Progenitor cell of endocrine pancreas (in vitro differentiated cells): ENCODE measurements around the gene RXRB. TPM values are rescaled to one million over a fixed set of nuclear protein-coding genes. Genes with fewer than 3 reads are reported as not detected.
A peak's percentile ranks its signal among the peaks of the same experiment; 100 is the strongest.

ENCODE experiments used
- DNase-seq: peaks from one replicate; pipeline ENCODE4 v3.0.0; 2021; ENCODE audit warnings: low spot score; ENCODE audit not compliant: unreplicated experiment
- H3K27ac Mint-ChIP-seq: 2 replicates; pipeline ENCODE4 v1.8.0; 2021; ENCODE audit warnings: mild to moderate bottlenecking, moderate library complexity, mixed read lengths
- H3K27me3 Mint-ChIP-seq: 2 replicates; pipeline ENCODE4 v1.8.0; 2021; ENCODE audit warnings: mixed read lengths
- H3K36me3 Mint-ChIP-seq: 2 replicates; pipeline ENCODE4 v1.8.0; 2022; ENCODE audit warnings: mixed read lengths; ENCODE audit not compliant: insufficient read depth
- H3K4me1 Mint-ChIP-seq: 2 replicates; pipeline ENCODE4 v1.8.0; 2021; ENCODE audit warnings: low read depth, mixed read lengths
- H3K4me3 Mint-ChIP-seq: 2 replicates; pipeline ENCODE4 v1.8.0; 2021; ENCODE audit warnings: low read depth, mild to moderate bottlenecking, moderate library complexity, mixed read lengths
- H3K9me3 Mint-ChIP-seq: 2 replicates; pipeline ENCODE4 v1.8.0; 2021; ENCODE audit warnings: low read depth, mixed read lengths
- total RNA-seq: library from RNA; stranded (reverse); gene quantifications from 2 replicates; pipeline ENCODE4 v1.2.1, GENCODE V29; 2021
- TF ChIP-seq, protein P1 (sequence below): fragments of 200-600 bp; sonication (generic); IDR thresholded peaks from one replicate; pipeline ENCODE4 v1.5.0; 2021; ENCODE audit warnings: antibody characterized with exemption, mild to moderate bottlenecking; ENCODE audit not compliant: unreplicated experiment

RXRB gene
- total RNA-seq, 1 donor from 2014 or later, result 47.1 TPM

DNA sequence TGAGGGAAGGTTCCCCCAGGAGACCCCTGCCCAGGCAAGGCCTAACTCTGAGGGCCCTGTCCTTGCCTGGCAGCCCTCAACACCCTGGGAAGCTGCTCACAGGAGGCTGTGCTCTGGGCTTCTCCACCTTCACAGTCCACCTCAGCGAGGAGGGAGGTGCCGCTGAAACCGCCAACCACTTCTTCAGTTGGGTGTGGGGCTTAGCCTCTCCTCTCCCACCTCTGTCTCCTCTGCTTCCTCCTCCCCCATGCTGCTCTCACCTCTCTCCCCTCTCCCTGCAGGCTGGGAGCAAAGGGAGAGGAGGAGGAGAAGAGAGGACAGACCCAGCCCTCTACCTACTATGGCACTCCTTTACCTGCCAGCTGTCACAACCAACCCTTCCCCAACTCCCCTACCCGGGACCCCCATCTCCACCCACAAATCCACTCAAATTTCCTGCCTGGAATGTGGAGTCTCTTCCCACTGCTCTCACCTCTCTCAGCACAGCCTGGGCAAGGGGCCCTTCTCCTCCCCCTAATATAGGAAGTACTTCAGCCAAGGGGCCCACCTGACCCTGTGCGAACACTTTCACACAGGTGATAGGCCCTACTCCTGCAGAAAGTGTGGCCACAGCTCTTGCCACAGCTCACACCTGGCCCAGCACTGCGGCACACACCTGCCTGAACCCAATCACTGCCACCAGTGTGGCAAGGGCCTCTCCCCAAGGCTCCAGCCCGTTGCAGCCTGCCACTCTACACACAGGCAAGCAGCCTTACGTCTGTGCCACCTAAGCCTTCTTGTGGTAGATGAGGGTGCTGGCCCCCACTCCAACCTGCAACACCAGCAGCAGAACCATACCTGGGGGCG, 15.0 kb upstream of the RXRB start:
- H3K27me3 Mint-ChIP-seq, result peaks cover 65% of the 10 kb centered on the region
- TF ChIP-seq, protein P1, sequence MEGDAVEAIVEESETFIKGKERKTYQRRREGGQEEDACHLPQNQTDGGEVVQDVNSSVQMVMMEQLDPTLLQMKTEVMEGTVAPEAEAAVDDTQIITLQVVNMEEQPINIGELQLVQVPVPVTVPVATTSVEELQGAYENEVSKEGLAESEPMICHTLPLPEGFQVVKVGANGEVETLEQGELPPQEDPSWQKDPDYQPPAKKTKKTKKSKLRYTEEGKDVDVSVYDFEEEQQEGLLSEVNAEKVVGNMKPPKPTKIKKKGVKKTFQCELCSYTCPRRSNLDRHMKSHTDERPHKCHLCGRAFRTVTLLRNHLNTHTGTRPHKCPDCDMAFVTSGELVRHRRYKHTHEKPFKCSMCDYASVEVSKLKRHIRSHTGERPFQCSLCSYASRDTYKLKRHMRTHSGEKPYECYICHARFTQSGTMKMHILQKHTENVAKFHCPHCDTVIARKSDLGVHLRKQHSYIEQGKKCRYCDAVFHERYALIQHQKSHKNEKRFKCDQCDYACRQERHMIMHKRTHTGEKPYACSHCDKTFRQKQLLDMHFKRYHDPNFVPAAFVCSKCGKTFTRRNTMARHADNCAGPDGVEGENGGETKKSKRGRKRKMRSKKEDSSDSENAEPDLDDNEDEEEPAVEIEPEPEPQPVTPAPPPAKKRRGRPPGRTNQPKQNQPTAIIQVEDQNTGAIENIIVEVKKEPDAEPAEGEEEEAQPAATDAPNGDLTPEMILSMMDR, result no peak

DNA sequence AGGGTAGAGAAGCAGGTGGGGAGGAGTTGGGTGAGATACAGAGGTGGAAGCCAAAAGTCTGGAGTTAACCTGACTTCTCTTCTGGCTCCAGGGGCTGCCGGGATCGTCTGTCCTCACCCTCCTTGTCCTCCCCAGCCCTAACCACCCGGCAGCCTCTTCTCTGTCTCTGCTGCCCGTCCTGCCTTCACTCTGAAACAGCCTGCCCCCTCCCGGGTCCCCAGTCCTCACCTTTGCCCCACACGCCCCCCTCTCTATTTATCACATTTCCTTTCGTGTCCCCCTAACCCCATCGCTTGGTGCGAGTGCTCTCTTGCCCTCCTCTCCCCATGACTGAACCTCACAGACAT, 13.5 kb upstream of the RXRB start:
- peaks cover 11% of the 10 kb centered on the region for H3K36me3 Mint-ChIP-seq
- H3K27me3 Mint-ChIP-seq, result peaks cover 62% of the 10 kb centered on the region

More for the DNA sequence above, 15.0 kb upstream of the RXRB start:
- no peak overlapping the region for H3K4me3 Mint-ChIP-seq
- DNase-seq, result no peak
- peaks cover 16% of the 10 kb centered on the region for H3K4me1 Mint-ChIP-seq
- no peak overlapping the region for H3K27ac Mint-ChIP-seq
- H3K36me3 Mint-ChIP-seq, result peaks cover 6% of the 10 kb centered on the region
- no peaks in the 10 kb centered on the region for H3K9me3 Mint-ChIP-seq

DNA sequence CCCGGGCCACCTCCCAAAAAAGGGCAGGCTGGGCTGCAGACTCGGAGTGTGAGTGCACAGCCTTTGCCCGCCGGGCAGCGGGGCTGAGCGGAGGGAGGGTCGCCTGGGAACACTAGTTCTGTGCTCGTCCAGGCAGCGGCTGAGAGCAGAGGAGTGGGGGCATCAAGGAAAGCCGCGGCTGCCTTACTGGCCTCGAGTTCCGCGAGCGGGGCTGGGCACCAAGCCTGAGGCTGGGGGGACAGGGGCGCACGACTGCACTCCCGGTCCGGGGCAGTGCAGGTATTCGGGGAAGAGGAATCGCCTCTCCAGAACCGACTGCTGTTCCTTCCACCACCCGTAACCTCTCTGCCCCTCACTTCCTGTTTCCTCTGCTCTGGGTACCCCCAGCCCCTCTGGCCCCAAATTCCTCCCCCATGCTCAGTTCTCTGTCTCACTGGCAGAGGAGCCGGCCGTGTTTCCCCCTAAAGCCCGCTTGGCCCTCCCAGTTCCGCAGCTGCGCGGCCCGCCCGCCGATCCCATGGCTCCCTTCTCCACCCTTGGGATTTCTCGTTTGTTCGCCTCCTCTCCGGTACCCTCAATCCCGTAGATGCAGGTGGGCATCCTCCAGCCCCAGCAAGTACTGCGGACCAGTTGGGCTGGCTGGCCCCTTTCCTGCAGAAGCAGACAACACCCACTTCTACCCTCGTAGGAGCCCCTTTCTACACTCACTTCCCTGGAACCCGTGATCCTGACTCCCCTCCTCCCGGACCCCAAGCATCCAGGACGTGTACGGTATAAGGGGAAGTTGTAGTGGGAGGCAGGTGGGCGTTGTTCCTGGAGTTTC, 12.9 kb upstream of the RXRB start:
- no peak for DNase-seq
- Mint-ChIP-seq H3K9me3 (no peaks in the 10 kb centered on the region), H3K4me1 (peaks cover 20% of the 10 kb centered on the region), H3K27ac (peak overlapping the region; percentile 47), H3K27me3 (peaks cover 59% of the 10 kb centered on the region), H3K4me3 (peak overlapping the region; percentile 75), H3K36me3 (peaks cover 11% of the 10 kb centered on the region)
- TF ChIP-seq, protein P1, result no peak

More for the DNA sequence above, 13.5 kb upstream of the RXRB start:
- Mint-ChIP-seq H3K4me3 (peak overlapping the region; percentile 75), H3K9me3 (no peaks in the 10 kb centered on the region), H3K27ac (no peak overlapping the region), H3K4me1 (peaks cover 17% of the 10 kb centered on the region)
- TF ChIP-seq, protein P1, result no peak
- DNase-seq, result no peak

DNA sequence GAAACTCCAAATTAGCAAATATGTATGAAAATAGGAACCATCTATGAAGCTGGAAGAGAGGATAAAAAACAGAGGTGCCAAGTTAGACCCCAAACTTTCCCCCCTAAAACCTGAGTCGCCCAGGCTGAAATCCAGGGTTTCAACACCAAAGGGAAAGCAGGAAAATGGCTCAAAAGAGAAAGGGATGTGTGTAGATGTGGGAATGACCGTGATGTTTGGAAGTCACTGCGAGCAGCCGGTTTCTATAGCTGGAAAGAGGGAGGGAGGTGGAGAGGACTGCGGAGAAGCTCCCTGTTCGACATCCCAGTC, 12.3 kb upstream of the RXRB start:
- H3K4me1 Mint-ChIP-seq, result peaks cover 20% of the 10 kb centered on the region
- DNase-seq, result no peak
- no peaks in the 10 kb centered on the region for H3K9me3 Mint-ChIP-seq
- H3K4me3 Mint-ChIP-seq, result peak overlapping the region; percentile 75
- H3K36me3 Mint-ChIP-seq, result peaks cover 11% of the 10 kb centered on the region
- peak overlapping the region; percentile 47 for H3K27ac Mint-ChIP-seq
- TF ChIP-seq, protein P1, result no peak
- H3K27me3 Mint-ChIP-seq, result peaks cover 53% of the 10 kb centered on the region

DNA sequence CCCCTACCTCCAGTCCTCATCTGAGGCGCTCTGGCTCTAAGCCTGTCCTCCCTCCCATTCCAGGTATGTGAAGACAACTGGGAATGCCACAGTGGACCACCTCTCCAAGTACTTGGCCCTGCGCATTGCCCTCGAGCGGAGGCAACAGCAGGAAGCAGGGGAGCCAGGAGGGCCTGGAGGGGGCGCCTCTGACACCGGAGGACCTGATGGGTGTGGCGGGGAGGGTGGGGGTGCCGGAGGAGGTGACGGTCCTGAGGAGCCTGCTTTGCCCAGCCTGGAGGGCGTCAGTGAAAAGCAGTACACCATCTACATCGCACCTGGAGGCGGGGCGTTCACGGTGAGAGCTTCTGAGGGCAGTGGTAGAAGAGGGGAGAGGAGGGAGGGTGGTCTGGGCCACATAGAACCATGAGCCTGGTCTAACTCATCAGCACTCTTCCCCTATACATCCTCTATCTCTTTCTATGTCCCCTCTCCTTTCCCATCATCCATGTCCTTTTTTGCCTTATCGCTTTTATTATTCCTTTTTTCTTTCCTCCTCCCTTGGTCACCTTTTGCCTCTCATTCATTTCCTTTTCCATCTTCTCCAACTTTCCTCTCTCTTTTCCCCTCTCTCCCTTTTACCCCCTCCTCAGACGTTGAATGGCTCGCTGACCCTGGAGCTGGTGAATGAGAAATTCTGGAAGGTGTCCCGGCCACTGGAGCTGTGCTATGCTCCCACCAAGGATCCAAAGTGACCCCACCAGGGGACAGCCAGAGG, 11.4 kb upstream of the RXRB start:
- peaks cover 45% of the 10 kb centered on the region for H3K27me3 Mint-ChIP-seq
- H3K36me3 Mint-ChIP-seq, result peaks cover 11% of the 10 kb centered on the region
- TF ChIP-seq, protein P1, result no peak
- H3K27ac Mint-ChIP-seq, result no peak overlapping the region
- no peaks in the 10 kb centered on the region for H3K9me3 Mint-ChIP-seq
- no peak for DNase-seq
- peaks cover 20% of the 10 kb centered on the region for H3K4me1 Mint-ChIP-seq
- no peak overlapping the region for H3K4me3 Mint-ChIP-seq
